GM12801 (cell line): ENCODE measurements around the gene MFGE8.

Source experiments
- TF ChIP-seq, protein P1 (sequence below): IDR thresholded peaks from one replicate; pipeline ENCODE4 v1.5.1; 2011; ENCODE audit warnings: control low read depth; ENCODE audit not compliant: insufficient read length; ENCODE audit errors: extremely low read depth

The MFGE8 gene

DNA sequence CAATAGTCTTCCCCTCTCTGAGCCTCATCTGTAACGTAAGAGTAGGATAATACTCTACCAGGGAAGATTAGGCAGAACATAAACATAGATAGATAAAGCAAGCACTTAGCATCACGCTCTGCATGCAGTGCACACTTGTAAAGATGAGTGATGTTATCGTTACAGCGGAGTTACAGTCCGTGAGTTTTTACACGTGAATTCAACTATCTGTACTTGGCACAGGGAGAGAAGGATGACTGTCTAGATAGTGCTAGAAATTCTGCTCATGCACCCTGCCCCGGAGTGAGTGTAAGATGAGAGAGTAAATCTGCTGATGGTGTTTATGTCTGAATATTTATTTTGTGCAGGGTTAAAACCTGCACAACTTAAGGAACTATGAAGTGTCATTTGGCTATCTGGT lies 53.6 kb downstream of the MFGE8 start:
- TF ChIP-seq, protein P1, sequence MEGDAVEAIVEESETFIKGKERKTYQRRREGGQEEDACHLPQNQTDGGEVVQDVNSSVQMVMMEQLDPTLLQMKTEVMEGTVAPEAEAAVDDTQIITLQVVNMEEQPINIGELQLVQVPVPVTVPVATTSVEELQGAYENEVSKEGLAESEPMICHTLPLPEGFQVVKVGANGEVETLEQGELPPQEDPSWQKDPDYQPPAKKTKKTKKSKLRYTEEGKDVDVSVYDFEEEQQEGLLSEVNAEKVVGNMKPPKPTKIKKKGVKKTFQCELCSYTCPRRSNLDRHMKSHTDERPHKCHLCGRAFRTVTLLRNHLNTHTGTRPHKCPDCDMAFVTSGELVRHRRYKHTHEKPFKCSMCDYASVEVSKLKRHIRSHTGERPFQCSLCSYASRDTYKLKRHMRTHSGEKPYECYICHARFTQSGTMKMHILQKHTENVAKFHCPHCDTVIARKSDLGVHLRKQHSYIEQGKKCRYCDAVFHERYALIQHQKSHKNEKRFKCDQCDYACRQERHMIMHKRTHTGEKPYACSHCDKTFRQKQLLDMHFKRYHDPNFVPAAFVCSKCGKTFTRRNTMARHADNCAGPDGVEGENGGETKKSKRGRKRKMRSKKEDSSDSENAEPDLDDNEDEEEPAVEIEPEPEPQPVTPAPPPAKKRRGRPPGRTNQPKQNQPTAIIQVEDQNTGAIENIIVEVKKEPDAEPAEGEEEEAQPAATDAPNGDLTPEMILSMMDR: no peak

DNA sequence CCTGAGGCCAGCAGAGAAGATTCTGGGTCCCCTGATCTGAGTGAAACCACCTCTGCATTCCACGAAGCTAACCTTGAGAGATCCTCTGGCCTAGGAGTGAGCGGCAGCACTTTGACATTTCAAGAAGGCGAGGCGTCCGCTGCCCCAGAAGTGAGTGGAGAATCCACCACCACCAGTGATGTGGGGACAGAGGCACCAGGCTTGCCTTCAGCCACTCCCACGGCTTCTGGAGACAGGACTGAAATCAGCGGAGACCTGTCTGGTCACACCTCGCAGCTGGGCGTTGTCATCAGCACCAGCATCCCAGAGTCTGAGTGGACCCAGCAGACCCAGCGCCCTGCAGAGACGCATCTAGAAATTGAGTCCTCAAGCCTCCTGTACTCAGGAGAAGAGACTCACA lies 54.2 kb downstream of the MFGE8 start:
- TF ChIP-seq, protein P1: no peak

DNA sequence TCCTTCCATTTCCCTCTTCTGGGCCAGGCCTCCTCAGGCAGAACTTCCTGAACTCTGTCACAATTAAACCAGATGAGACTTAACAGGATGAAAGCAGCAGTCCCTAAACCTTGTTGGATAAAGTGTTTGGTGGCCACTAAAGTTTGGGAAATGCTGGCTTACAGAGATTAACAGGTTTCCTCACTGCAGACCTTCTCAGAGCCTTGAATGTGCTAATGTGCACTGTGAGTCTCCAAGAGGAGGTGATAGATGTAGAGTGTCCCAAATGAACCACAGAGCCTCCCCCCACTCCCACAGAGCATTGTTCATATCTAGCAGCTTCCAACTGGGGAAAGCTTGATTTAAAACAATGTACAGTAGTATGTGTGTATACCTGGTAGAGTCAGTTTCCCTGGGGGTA lies 60.7 kb downstream of the MFGE8 start:
- TF ChIP-seq, protein P1: no peak

DNA sequence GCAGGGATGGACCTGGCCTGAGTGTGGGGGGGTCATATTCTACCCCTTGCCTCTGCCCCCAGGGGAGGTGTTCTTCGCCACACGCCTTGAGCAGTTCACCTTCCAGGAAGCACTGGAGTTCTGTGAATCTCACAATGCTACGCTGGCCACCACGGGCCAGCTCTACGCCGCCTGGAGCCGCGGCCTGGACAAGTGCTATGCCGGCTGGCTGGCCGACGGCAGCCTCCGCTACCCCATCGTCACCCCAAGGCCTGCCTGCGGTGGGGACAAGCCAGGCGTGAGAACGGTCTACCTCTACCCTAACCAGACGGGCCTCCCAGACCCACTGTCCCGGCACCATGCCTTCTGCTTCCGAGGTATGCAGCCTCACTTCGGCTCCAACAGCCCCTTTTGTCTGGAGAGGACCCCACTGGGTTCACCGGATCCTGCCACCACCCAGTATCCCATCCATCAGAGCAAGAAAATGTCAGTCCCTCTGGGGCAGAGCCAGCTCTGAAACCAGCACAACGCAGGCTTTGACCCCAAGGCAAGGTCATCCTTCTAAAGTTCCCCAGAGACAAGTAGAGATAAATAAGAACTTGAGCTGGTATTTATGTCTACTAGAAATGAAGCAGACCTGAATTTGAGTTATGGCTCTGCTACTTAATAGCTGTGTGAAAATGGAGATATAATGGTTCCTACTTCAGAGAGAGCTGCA lies 63.7 kb downstream of the MFGE8 start:
- TF ChIP-seq, protein P1: no peak
